Body of pancreas (tissue), 4 donors: Measurements from ENCODE around the gene PHLDB1. TPM values are rescaled to one million over a fixed set of nuclear protein-coding genes. Genes with fewer than 3 reads are reported as not detected.
"Not testable (repeated sequence)": the region's sequence is repeated elsewhere in the genome, so short reads cannot be mapped to it uniquely, and the experiment has no call there.

Source experiments
- ATAC-seq: fragments of 150-250 bp; one replicate; pipeline ENCODE4 v1.9.1; 2016
- DNase-seq, 4 donors: peaks; one replicate each; pipeline ENCODE4 v3.0.0-alpha.2; 2019
- H3K27ac ChIP-seq, 4 donors: fragments of 200-600 bp; sonication (generic); 1 replicate in 3 of 4; 2 replicates in 1 of 4; pipeline versions ENCODE4 v1.5.1 to v1.6.1; 2016 to 2019; ENCODE audit warnings: mild to moderate bottlenecking in 1 of 4, mixed read lengths in 1 of 4, moderate library complexity in 1 of 4
- H3K27me3 ChIP-seq, 2 donors: fragments of 200-600 bp; sonication (generic); one replicate each; pipeline ENCODE4 v1.6.0; 2016; ENCODE audit warnings: mild to moderate bottlenecking in 1 of 2
- H3K36me3 ChIP-seq, 2 donors: fragments of 200-600 bp; sonication (generic); replicated peaks in 1 of 2; 2 replicates each; pipeline ENCODE4 v1.5.1; 2016; ENCODE audit warnings: low read depth in 2 of 2; ENCODE audit not compliant: insufficient read depth in 1 of 2
- H3K4me1 ChIP-seq: fragments of 200-600 bp; sonication (generic); one replicate; pipeline ENCODE4 v1.6.0; 2016
- H3K4me3 ChIP-seq, 2 donors: fragments of 200-600 bp; sonication (generic); 1 replicate in 1 of 2; 2 replicates in 1 of 2; pipeline ENCODE4 v1.5.1; 2016 to 2019
- H3K9me3 ChIP-seq, 3 donors: fragments of 200-600 bp; sonication (generic); 1 replicate in 2 of 3; 2 replicates in 1 of 3; pipeline ENCODE4 v1.5.1; 2016
- POLR2A ChIP-seq, 3 donors: fragments of 450-650 bp; IDR thresholded peaks; one replicate each; pipeline ENCODE4 v1.6.1; 2016; ENCODE audit warnings: antibody characterized with exemption in 3 of 3, mild to moderate bottlenecking in 2 of 3
- WGBS, 2 donors: methylation state at CpG; one replicate each; pipeline ENCODE4 v1.1.5; 2017; 5-methylcytosine and 5-hydroxymethylcytosine counted together
- intact Hi-C: fragments of 100-400 bp; cut with DNase I; formaldehyde crosslinking; loops from one replicate; pipeline ENCODE4 v1.15.1; 2023
- total RNA-seq, 2 donors: library from RNA; depleted of rRNA; stranded (reverse); fragments of >200 nt; gene quantifications; one replicate each; pipeline ENCODE4 v1.1.0, GENCODE V29; 2016
- TF ChIP-seq, protein P1 (sequence below), 7 experiments: fragments of 450-650 bp in 4 of 7; fragments of 200-600 bp in 3 of 7; sonication (generic) in 3 of 7; IDR thresholded peaks; one replicate each; pipeline ENCODE4 v1.5.1; 2016 to 2019; ENCODE audit warnings: antibody characterized with exemption in 7 of 7

Gene PHLDB1
- total RNA-seq, 2 donors from 2014 or later = 71.9 to 166 TPM

DNA sequence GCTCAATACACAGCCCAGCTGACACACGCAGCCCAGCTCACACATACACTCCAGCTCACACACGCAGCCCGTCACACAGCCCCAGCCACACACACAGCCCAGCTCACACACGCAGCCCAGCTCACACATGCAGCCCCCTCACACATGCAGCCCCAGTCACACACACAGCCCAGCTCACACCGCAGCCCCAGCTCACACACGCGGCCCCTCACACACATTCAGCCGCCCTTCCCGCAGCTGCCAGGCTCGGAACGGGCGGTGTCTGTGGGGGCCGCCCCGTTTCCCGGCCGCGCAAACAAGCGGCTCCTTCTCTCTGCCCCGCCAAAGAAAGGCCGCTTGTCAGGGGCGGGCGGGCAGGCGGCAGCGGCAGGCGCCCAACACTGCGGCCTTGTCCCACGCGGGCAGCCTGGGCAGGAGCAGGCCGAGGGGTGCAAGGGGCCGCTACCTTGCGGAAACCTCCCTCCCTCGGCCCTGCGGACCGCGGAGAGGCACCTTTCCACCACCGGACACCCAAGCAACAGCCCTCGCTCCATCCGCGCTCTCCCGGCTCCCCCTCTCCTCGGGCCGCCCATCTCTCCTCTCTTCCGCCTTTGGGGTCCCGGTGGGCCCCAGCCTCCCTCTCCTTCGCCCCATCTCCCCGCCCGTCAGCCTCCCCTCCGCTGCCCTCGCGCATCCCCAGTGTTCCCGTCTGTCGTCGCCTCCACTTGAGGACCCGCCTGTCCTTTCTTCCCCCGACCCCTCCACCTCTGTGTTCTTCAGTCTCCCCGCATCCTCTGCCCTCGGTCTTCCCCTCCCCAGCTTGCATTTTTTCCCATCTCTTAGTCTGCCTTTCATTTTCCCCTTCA is 2.2 kb downstream of the PHLDB1 start:
- no peak for TF ChIP-seq POLR2A (IDR thresholded peaks at IDR 0.05)
- TF ChIP-seq, protein P1, sequence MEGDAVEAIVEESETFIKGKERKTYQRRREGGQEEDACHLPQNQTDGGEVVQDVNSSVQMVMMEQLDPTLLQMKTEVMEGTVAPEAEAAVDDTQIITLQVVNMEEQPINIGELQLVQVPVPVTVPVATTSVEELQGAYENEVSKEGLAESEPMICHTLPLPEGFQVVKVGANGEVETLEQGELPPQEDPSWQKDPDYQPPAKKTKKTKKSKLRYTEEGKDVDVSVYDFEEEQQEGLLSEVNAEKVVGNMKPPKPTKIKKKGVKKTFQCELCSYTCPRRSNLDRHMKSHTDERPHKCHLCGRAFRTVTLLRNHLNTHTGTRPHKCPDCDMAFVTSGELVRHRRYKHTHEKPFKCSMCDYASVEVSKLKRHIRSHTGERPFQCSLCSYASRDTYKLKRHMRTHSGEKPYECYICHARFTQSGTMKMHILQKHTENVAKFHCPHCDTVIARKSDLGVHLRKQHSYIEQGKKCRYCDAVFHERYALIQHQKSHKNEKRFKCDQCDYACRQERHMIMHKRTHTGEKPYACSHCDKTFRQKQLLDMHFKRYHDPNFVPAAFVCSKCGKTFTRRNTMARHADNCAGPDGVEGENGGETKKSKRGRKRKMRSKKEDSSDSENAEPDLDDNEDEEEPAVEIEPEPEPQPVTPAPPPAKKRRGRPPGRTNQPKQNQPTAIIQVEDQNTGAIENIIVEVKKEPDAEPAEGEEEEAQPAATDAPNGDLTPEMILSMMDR (IDR thresholded peaks at IDR 0.05) = no peak
- peaks cover 71% of the 10 kb centered on the region for H3K4me1 ChIP-seq
- ATAC-seq (no peak), DNase-seq (peak in 3 of 4 donors; percentile 17 to 30 (median 24))
- no peaks in the 10 kb centered on the region for H3K27me3 ChIP-seq
- H3K36me3 ChIP-seq = no peaks in the 10 kb centered on the region
- H3K9me3 ChIP-seq = no peaks in the 10 kb centered on the region
- peak overlapping the region in 2 of 4 donors; percentile 74 to 87 for H3K27ac ChIP-seq
- intact Hi-C loops = no loop called here
- 69 to 72% methylated on average over 26 to 51 of the region's 57 CpGs for WGBS, 2 donors
- H3K4me3 ChIP-seq = no peak overlapping the region

DNA sequence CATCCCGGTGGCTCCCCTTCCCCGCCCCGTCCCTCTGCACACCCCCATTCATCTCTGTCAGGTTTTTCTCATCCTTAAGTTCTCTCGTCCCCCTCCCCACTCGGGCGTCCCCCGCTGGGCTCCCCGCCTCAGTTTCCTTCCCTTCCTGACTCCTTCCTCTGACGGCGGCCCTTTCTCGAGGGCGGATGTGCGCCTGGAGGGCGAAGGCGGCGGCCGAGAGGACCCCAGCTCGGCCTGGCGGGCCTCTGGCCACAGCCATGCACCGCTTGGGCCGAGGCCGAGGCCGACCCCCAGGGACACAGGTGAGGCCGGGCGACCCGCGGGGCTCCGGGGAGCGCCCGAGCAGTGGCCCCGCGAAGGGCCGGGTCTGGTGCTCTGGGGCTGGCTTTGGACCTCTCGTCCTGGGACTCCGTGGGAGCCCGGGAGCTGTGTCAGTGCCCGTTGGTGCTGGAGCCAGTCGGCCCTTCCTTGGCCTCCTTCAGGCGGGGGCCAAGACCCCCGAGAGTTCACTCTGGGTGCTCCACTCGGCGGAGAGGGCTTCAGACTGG is 2.9 kb downstream of the PHLDB1 start:
- no peaks in the 10 kb centered on the region for H3K27me3 ChIP-seq
- DNase-seq (peak in 3 of 4 donors; percentile 6 to 21 (median 12)), ATAC-seq (no peak)
- H3K27ac ChIP-seq = peak overlapping the region in 3 of 4 donors; percentile 57 to 87 (median 74)
- H3K9me3 ChIP-seq = no peaks in the 10 kb centered on the region
- TF ChIP-seq, protein P1 (IDR thresholded peaks at IDR 0.05) = no peak
- TF ChIP-seq POLR2A (IDR thresholded peaks at IDR 0.05) = no peak
- 47 to 53% methylated on average over 23 to 39 of the region's 42 CpGs for WGBS, 2 donors
- H3K36me3 ChIP-seq = no peaks in the 10 kb centered on the region
- peaks cover 67% of the 10 kb centered on the region for H3K4me1 ChIP-seq
- intact Hi-C loops = no loop called here
- H3K4me3 ChIP-seq = peak overlapping the region in 1 of 2 donors; percentile 4

DNA sequence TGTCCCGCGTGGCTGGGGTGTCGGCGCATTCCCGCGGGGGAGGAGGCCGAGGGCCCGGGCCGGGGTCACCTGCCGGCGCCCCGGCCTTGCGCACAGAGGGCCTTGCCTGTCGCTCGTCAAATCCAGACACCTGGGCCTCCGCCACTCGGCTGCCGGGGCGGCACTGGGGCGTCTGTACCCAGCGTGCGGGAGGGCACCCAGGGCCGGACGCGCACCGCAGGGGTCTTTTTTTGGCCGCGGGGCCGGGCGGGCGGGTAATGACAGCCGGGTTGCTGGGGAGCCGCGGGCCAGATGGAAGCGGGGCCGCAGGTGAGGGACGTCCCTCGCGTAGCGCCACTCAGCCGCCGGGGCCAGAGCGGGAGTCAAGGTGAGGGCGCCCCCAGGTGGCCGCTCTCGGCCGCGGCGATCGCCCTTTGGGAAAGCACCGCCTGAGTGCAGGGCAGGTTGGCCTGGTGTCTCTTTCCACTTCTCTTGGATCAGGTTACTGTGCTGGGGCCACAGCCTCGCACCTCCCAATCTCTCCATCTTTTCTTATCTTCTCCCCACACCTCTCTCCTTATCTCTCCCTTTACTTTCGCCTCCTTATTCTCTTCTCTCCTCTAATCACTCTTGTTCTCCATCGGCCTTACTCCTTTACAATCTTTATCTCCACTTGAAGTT is 3.5 kb downstream of the PHLDB1 start:
- intact Hi-C loops = no loop called here
- 3 to 4% methylated on average over 10 to 46 of the region's 54 CpGs for WGBS, 2 donors
- H3K9me3 ChIP-seq = no peaks in the 10 kb centered on the region
- H3K36me3 ChIP-seq = no peaks in the 10 kb centered on the region
- H3K27me3 ChIP-seq = no peaks in the 10 kb centered on the region
- peak; percentile 87 to 92 (median 88) for DNase-seq
- peak overlapping the region in 3 of 4 donors; percentile 57 to 87 (median 74) for H3K27ac ChIP-seq
- H3K4me1 ChIP-seq = peaks cover 67% of the 10 kb centered on the region
- no peak for TF ChIP-seq POLR2A (IDR thresholded peaks at IDR 0.05)
- TF ChIP-seq, protein P1 (IDR thresholded peaks at IDR 0.05) = peak; percentile 81 to 88 (median 85)
- ATAC-seq = peak; percentile 60
- peak overlapping the region in 1 of 2 donors; percentile 4 for H3K4me3 ChIP-seq

DNA sequence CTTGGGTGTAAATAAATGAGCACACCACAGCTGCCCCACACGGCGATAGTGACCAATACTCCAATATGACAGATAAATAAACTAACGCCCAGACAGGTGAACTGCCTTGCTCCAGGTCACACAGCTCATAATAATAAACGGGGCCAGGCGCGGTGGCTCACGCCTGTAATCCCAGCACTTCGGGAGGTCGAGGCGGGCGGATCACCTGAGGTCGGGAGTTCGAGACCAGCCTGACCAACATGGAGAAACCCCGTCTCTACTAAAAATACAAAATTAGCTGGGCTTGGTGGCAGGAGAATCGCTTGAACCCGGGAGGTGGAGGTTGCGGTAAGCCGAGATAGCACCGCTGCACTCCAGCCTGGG is 4.0 kb downstream of the PHLDB1 start:
- H3K9me3 ChIP-seq, H3K36me3 ChIP-seq, intact Hi-C loops, H3K4me3 ChIP-seq, H3K27me3 ChIP-seq, ATAC-seq: not testable (repeated sequence)
- peak overlapping the region in 3 of 4 donors; percentile 38 to 74 (median 57) for H3K27ac ChIP-seq
- peak in 2 of 4 donors; percentile 7 to 13 for DNase-seq
- peaks cover 68% of the 10 kb centered on the region for H3K4me1 ChIP-seq
- WGBS, 2 donors = 60 to 68% methylated on average over 19 of the region's 19 CpGs

DNA sequence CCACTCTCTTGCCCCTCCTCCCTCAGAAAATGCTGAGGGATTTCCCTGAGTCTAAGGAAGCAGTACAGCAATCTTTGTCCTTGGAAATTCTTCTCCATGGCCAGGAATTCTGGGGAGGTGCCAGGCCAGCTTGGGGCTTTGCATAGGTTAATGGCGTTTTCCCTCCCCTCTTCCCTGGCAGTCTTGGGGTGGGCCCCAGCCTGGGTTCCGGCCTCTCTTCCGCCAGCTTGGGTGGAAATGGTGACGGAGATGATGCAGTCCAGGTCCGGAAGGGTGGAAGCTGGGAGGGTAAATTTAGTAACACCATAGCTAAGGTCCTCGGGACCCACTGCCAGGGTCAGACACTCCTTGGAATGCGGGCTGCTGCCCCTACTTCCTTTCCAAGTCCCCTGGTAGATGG is 5.0 kb downstream of the PHLDB1 start:
- TF ChIP-seq POLR2A (IDR thresholded peaks at IDR 0.05) = no peak
- TF ChIP-seq, protein P1 (IDR thresholded peaks at IDR 0.05) = no peak
- ATAC-seq = no peak
- Histone ChIP-seq H3K4me3 (no peak overlapping the region), H3K4me1 (peaks cover 71% of the 10 kb centered on the region), H3K27ac (peak overlapping the region in 2 of 4 donors; percentile 55 to 59), H3K9me3 (no peaks in the 10 kb centered on the region), H3K36me3 (no peaks in the 10 kb centered on the region), H3K27me3 (no peaks in the 10 kb centered on the region)
- WGBS, 2 donors = 53 to 74% methylated on average over 7 of the region's 7 CpGs
- intact Hi-C loops = no loop called here
- DNase-seq = peak in 1 of 4 donors; percentile 25
